Gastrocnemius medialis (tissue), 4 donors: ENCODE data around the gene RGS17. TPM values are rescaled to one million over a fixed set of nuclear protein-coding genes. Genes with fewer than 3 reads are reported as not detected.

Experiments used
- ATAC-seq, 2 donors: fragments of 150-250 bp; one replicate each; pipeline ENCODE4 v1.9.1; 2016
- DNase-seq, 2 donors: peaks; one replicate each; pipeline ENCODE4 v3.0.0-alpha.2; 2019
- H3K27ac ChIP-seq, 4 donors: fragments of 200-600 bp; sonication (generic); 1 replicate in 1 of 4; 2 replicates in 3 of 4; pipeline ENCODE4 v1.5.1; 2016 to 2018; ENCODE audit warnings: mild to moderate bottlenecking in 2 of 4, moderate library complexity in 1 of 4
- H3K27me3 ChIP-seq, 3 donors: fragments of 200-600 bp; sonication (generic) in 2 of 3; 1 replicate in 1 of 3; 2 replicates in 2 of 3; pipeline versions ENCODE4 v1.5.1 to v1.6.0; 2016 to 2019; ENCODE audit warnings: mild to moderate bottlenecking in 1 of 3, moderate library complexity in 1 of 3
- H3K36me3 ChIP-seq, 2 donors: fragments of 200-600 bp; sonication (generic) in 1 of 2; one replicate each; pipeline ENCODE4 v1.5.1; 2017 to 2018
- H3K4me1 ChIP-seq, 2 donors: fragments of 200-600 bp; sonication (generic) in 1 of 2; one replicate each; pipeline ENCODE4 v1.5.1; 2016 to 2017; ENCODE audit warnings: mild to moderate bottlenecking in 2 of 2
- H3K4me3 ChIP-seq, 4 donors: fragments of 200-600 bp; sonication (generic) in 3 of 4; 1 replicate in 1 of 4; 2 replicates in 3 of 4; pipeline ENCODE4 v1.5.1; 2016 to 2019; ENCODE audit warnings: mild to moderate bottlenecking in 2 of 4
- H3K9me3 ChIP-seq, 3 donors: fragments of 200-600 bp; sonication (generic) in 2 of 3; 1 replicate in 1 of 3; 2 replicates in 2 of 3; pipeline ENCODE4 v1.5.1; 2016 to 2019
- POLR2A ChIP-seq, 2 donors: fragments of 450-650 bp; IDR thresholded peaks; one replicate each; pipeline ENCODE4 v1.6.1; 2017; ENCODE audit warnings: antibody characterized with exemption in 2 of 2, mild to moderate bottlenecking in 2 of 2, moderate library complexity in 2 of 2
- in situ Hi-C, 4 donors: fragments of 200-750 bp; cut with MboI; loops; one replicate each; pipeline versions ENCODE4 v1.15.0 to v1.8.0; 2017; ENCODE audit warnings: low sequenced_read_pairs in 4 of 4
- intact Hi-C: fragments of 100-400 bp; cut with DNase I; formaldehyde crosslinking; loops from one replicate; pipeline ENCODE4 v1.15.1; 2023; ENCODE audit warnings: low total_unique reads
- total RNA-seq, 4 donors: library from RNA; depleted of rRNA; stranded (reverse); fragments of >200 nt; gene quantifications; one replicate each; pipeline versions ENCODE4 v1.1.0 to v1.2.3, GENCODE V29; 2016
- TF ChIP-seq, protein P1 (sequence below), 5 experiments: fragments of 450-650 bp in 3 of 5; fragments of 200-600 bp in 2 of 5; sonication (generic) in 2 of 5; IDR thresholded peaks in 4 of 5; conservative IDR thresholded peaks in 1 of 5; 1 replicate in 4 of 5; 2 replicates in 1 of 5; pipeline ENCODE4 v1.5.1; 2016 to 2019; ENCODE audit warnings: antibody characterized with exemption in 5 of 5, mild to moderate bottlenecking in 3 of 5, moderate library complexity in 3 of 5

The RGS17 gene
- total RNA-seq, 4 donors from 2014 or later = 0.11 TPM; not detected in 3

DNA sequence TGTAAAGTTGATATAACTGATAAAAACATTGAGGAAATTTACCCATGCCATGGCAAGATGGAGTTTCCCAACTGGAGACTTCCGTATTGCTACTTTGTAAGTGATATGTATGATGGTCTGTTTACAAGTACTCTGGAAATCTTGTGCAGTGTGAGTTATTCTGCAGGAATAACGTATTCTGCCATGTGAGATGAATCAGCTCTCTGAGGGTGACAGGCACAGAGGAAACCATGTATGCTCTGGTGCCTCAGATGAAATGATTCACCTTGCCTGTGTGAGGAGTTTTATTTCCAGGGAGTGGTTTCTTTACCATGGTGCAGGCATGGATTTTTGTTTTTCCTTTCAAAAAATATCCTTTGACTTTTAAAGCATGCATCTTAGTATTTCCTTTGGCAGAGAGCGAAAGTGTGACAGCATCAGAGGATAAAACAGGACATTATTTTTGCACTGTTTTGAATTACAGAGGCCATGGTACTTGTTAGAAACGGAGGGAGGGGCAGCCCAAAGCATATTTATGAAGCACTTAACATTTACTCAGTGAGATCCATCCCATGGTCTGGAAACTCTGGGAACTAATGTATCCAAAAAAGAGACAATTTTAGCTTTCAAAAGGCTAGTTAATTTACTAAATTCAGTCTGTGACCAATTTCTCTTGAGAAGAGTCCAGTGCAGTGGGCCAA, 92.6 kb downstream of the RGS17 start:
- no peaks in the 10 kb centered on the region for H3K9me3 ChIP-seq
- no peak overlapping the region for H3K4me3 ChIP-seq
- in situ Hi-C loops = loop anchor here in 3 of 4 donors (10.0 to 25.0 kb wide), 3 partner anchors 176 to 476 kb away; no protein-coding TSS in a partner anchor
- no peaks in the 10 kb centered on the region for H3K4me1 ChIP-seq
- no peak for ATAC-seq
- H3K27me3 ChIP-seq = no peaks in the 10 kb centered on the region
- no peak for TF ChIP-seq POLR2A (IDR thresholded peaks at IDR 0.05)
- TF ChIP-seq, protein P1, sequence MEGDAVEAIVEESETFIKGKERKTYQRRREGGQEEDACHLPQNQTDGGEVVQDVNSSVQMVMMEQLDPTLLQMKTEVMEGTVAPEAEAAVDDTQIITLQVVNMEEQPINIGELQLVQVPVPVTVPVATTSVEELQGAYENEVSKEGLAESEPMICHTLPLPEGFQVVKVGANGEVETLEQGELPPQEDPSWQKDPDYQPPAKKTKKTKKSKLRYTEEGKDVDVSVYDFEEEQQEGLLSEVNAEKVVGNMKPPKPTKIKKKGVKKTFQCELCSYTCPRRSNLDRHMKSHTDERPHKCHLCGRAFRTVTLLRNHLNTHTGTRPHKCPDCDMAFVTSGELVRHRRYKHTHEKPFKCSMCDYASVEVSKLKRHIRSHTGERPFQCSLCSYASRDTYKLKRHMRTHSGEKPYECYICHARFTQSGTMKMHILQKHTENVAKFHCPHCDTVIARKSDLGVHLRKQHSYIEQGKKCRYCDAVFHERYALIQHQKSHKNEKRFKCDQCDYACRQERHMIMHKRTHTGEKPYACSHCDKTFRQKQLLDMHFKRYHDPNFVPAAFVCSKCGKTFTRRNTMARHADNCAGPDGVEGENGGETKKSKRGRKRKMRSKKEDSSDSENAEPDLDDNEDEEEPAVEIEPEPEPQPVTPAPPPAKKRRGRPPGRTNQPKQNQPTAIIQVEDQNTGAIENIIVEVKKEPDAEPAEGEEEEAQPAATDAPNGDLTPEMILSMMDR (IDR thresholded peaks at IDR 0.05 in 4 of 5, conservative IDR thresholded peaks at IDR 0.05 in 1 of 5) = no peak
- no peak for DNase-seq
- no peaks in the 10 kb centered on the region for H3K36me3 ChIP-seq
- H3K27ac ChIP-seq = no peak overlapping the region
- intact Hi-C loops = no loop called here

DNA sequence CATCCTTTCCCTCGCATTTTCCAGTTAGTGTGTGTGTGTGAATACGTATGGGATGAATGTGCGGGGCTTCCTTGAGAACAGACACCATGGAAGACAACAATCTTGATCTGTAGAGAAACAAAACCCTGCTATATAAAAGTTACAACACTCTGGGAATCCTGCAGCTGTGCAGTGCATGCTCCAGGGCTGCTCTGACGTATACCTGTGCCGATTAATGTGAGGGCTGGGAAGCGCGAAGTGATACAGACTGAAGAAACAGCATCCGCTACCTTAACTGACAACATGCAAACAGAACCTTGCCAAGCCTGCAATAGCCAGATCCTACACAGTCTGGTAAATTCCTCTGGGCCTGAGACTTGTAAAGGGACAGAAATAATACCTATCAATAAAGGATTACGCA, 96.9 kb downstream of the RGS17 start:
- Histone ChIP-seq H3K4me3 (no peak overlapping the region), H3K4me1 (no peaks in the 10 kb centered on the region), H3K36me3 (no peaks in the 10 kb centered on the region), H3K27ac (no peak overlapping the region), H3K9me3 (no peaks in the 10 kb centered on the region), H3K27me3 (no peaks in the 10 kb centered on the region)
- TF ChIP-seq POLR2A (IDR thresholded peaks at IDR 0.05) = no peak
- TF ChIP-seq, protein P1 (IDR thresholded peaks at IDR 0.05 in 4 of 5, conservative IDR thresholded peaks at IDR 0.05 in 1 of 5) = no peak
- in situ Hi-C loops = loop anchor here in 3 of 4 donors (10.0 to 25.0 kb wide), 3 partner anchors 172 to 481 kb away; no protein-coding TSS in a partner anchor
- ATAC-seq = no peak
- intact Hi-C loops = loop anchor here (5.0 kb wide), 1 partner anchor 478 kb away; no protein-coding TSS in a partner anchor
- DNase-seq = no peak

DNA sequence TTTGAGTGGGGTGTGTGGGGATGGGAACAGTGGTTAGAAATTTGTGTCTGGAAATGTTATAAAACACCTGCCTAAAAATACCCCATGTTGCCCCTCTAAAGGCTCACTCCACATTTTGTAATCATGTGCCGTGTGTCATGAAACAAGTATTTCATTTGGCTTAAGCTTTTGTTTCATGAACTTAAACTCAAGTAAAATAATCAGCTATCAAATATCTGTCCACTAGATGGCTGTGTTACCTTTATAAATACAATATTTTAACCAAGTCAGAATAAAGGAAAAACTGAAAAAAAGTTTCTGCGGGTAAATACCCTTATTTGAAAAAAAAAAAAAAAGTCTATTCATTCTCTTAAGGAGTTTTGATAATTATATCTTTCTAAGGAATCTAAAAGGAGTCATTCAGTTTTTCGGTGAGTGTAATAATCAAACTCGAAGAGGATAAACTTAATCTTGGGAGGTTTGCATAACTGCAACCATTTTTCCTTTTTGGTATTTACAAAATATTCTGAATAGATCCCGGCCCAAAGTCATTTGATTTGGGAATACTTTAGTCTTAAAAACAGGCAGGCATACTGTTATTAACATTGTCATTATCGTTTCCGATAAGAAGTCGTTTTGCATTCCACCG, 98.7 kb downstream of the RGS17 start:
- intact Hi-C loops = loop anchor here (5.0 kb wide), 1 partner anchor 480 kb away; no protein-coding TSS in a partner anchor
- Histone ChIP-seq H3K27ac (no peak overlapping the region), H3K4me1 (no peaks in the 10 kb centered on the region), H3K9me3 (no peaks in the 10 kb centered on the region), H3K4me3 (no peak overlapping the region), H3K27me3 (no peaks in the 10 kb centered on the region), H3K36me3 (no peaks in the 10 kb centered on the region)
- in situ Hi-C loops = loop anchor here in 3 of 4 donors (10.0 to 25.0 kb wide), 3 partner anchors 170 to 482 kb away; no protein-coding TSS in a partner anchor
- DNase-seq (no peak), ATAC-seq (no peak)
- TF ChIP-seq, protein P1 (IDR thresholded peaks at IDR 0.05 in 4 of 5, conservative IDR thresholded peaks at IDR 0.05 in 1 of 5) = peak in 2 of 5 experiments; percentile 14 to 39
- TF ChIP-seq POLR2A (IDR thresholded peaks at IDR 0.05) = no peak

DNA sequence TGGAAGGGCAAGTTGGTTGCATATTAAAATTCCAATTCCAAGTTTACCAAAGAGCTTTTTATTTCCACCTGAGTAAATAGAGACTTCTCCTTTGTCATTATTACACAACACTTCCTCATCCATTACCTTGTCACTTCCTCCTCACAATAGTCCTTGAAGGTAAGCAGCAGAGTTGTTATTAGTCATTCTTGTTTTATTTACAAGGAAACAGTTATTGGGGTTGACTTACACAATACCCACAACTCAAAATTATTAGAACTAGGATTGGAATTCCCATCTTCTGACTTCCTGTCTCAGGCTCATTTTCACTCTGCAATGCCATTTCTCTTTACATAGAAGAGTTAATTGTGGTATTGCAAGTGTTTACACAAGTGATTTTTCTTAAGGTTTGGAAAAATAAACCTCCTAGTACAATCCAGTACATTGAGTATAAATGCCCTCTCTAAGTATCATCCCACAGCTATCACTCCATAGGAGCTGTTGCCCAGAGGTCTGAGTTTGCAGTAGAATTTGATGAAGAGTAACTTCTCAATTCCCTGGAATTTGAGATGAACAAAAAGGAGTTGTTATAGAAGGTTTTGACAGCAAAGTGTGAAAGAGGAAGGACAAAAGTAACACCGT, 99.6 kb downstream of the RGS17 start:
- no peak for DNase-seq
- no peak for ATAC-seq
- no peak overlapping the region for H3K27ac ChIP-seq
- no peaks in the 10 kb centered on the region for H3K36me3 ChIP-seq
- no peak overlapping the region for H3K4me3 ChIP-seq
- TF ChIP-seq, protein P1 (IDR thresholded peaks at IDR 0.05 in 4 of 5, conservative IDR thresholded peaks at IDR 0.05 in 1 of 5) = no peak
- no peak for TF ChIP-seq POLR2A (IDR thresholded peaks at IDR 0.05)
- no peaks in the 10 kb centered on the region for H3K9me3 ChIP-seq
- H3K4me1 ChIP-seq = no peaks in the 10 kb centered on the region
- H3K27me3 ChIP-seq = no peaks in the 10 kb centered on the region
- in situ Hi-C loops (loop anchor here in 3 of 4 donors (10.0 to 25.0 kb wide), 3 partner anchors 169 to 483 kb away; no protein-coding TSS in a partner anchor), intact Hi-C loops (loop anchor here (5.0 kb wide), 1 partner anchor 481 kb away; no protein-coding TSS in a partner anchor)
